AG04449 (cell line): ENCODE data around the gene LGI1.
"Not testable (repeated sequence)": the region's sequence is repeated elsewhere in the genome, so short reads cannot be mapped to it uniquely, and the experiment has no call there.

ENCODE experiments used
- CTCF ChIA-PET: fragments of 350-600 bp; formaldehyde crosslinking; extraction: SDS; loops from one replicate; lab custom pipeline; 2021; ENCODE audit warnings: antibody characterized with exemption; lab: Yijun Ruan, JAX
- POLR2A ChIA-PET: fragments of 400-600, 350-600 bp; formaldehyde crosslinking; extraction: SDS; loops from one replicate; lab custom pipeline; 2020; ENCODE audit warnings: antibody characterized with exemption, inconsistent platforms; lab: Yijun Ruan, JAX
- DNase-seq: peaks from one replicate; pipeline ENCODE4 v3.0.0-alpha.2; 2010; ENCODE audit warnings: low read depth, low spot score
- H3K4me3 ChIP-seq: 2 replicates; pipeline ENCODE4 v1.5.1; 2011; ENCODE audit warnings: low read depth, mild to moderate bottlenecking, control low read depth, low read length
- TF ChIP-seq, protein P1 (sequence below): IDR thresholded peaks from one replicate; pipeline ENCODE4 v1.5.1; 2011; ENCODE audit warnings: mild to moderate bottlenecking, moderate library complexity, low read length, control low read depth, inconsistent platforms; ENCODE audit not compliant: insufficient read depth; ENCODE audit errors: missing control alignments

Gene LGI1

GRCh38 chr10:93820434-93820833 lies 62.7 kb downstream of the LGI1 start:
- ChIA-PET POLR2A (no interaction called here), CTCF (interaction anchor here (5.1 kb wide), 1 partner anchor 39 kb away, joined by 38 read pairs; no protein-coding TSS in a partner anchor)
- H3K4me3 ChIP-seq: no peak overlapping the region
- TF ChIP-seq, protein P1, sequence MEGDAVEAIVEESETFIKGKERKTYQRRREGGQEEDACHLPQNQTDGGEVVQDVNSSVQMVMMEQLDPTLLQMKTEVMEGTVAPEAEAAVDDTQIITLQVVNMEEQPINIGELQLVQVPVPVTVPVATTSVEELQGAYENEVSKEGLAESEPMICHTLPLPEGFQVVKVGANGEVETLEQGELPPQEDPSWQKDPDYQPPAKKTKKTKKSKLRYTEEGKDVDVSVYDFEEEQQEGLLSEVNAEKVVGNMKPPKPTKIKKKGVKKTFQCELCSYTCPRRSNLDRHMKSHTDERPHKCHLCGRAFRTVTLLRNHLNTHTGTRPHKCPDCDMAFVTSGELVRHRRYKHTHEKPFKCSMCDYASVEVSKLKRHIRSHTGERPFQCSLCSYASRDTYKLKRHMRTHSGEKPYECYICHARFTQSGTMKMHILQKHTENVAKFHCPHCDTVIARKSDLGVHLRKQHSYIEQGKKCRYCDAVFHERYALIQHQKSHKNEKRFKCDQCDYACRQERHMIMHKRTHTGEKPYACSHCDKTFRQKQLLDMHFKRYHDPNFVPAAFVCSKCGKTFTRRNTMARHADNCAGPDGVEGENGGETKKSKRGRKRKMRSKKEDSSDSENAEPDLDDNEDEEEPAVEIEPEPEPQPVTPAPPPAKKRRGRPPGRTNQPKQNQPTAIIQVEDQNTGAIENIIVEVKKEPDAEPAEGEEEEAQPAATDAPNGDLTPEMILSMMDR: no peak
- no peak for DNase-seq

- DNase-seq: no peak
- ChIA-PET CTCF (interaction anchor here (0.6 to 5.1 kb wide), 14 partner anchors 10 to 528 kb away, joined by 3 to 38 read pairs (median 4); partner anchors contain the start of gene FRA10AC1), POLR2A (no interaction called here)
- H3K4me3 ChIP-seq: no peak overlapping the region
- TF ChIP-seq, protein P1: peak; percentile 38
These were observed 63.5 kb downstream of the LGI1 start for GRCh38 chr10:93821051-93821772.

- no peak for DNase-seq
- ChIA-PET CTCF (no interaction called here), POLR2A (no interaction called here)
These were observed 68.6 kb downstream of the LGI1 start for GRCh38 chr10:93826355-93826754.

GRCh38 chr10:93827056-93827804 lies 69.5 kb downstream of the LGI1 start:
- TF ChIP-seq, protein P1: no peak
- no peak overlapping the region for H3K4me3 ChIP-seq
- ChIA-PET CTCF (interaction anchor here (0.9 to 1.7 kb wide), 5 partner anchors 11 to 617 kb away, joined by 3 to 8 read pairs (median 3); no protein-coding TSS in a partner anchor), POLR2A (no interaction called here)
- no peak for DNase-seq

More at GRCh38 chr10:93826355-93826754, 68.6 kb downstream of the LGI1 start:
- H3K4me3 ChIP-seq: no peak overlapping the region
- TF ChIP-seq, protein P1: no peak

DNA sequence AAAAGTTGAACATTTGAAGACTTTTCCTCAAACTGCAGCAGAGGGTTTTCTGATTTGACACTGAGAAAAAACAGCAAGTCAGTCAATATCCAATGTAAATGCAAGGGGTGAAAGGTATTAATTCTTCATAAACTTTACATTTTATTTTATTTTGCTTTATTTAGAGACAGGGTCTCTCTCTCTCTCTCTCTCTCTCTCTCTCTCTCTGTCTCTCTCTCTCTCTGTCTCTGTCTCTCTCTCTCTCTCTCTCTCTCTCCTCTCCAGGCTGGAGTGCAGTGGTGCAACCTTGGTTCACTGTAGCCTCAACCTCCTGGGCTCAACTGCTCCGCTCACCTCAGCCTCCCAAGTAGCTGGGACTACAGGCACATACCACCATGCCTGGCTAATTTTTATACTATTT lies 73.3 kb downstream of the LGI1 start:
- CTCF ChIA-PET: interaction anchor here (1.6 to 3.8 kb wide), 2 partner anchors 9 to 15 kb away, joined by 4 to 10 read pairs; no protein-coding TSS in a partner anchor
- DNase-seq, H3K4me3 ChIP-seq, POLR2A ChIA-PET: not testable (repeated sequence)

DNA sequence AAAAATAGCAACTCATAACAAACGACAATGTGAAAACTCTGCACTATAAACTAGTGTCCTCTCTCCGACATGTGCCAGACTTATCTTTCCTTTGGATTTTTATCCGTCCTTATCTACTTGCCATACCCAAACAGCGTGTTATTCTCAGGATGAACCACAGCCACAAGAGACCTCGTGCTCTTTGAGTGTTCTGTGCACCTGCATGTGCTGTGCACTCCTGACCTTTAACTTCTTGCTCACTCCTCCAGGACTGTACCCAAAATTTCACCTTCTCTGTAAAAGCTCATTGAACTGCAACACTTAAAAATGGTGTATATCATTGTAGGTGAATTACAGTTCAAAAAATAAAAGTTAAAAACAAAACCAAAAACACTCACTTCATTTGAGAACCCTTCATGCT lies 78.0 kb downstream of the LGI1 start:
- no peak overlapping the region for H3K4me3 ChIP-seq
- POLR2A ChIA-PET: no interaction called here
- CTCF ChIA-PET: interaction anchor here (1.1 kb wide), 1 partner anchor 20 kb away, joined by 3 read pairs; no protein-coding TSS in a partner anchor
- TF ChIP-seq, protein P1: no peak
- DNase-seq: no peak
